Progenitor cell of endocrine pancreas (in vitro differentiated cells): ENCODE measurements around the gene SRGAP1. TPM values are rescaled to one million over a fixed set of nuclear protein-coding genes. Genes with fewer than 3 reads are reported as not detected.

Experiments
- DNase-seq: peaks from one replicate; pipeline ENCODE4 v3.0.0; 2021; ENCODE audit warnings: low spot score; ENCODE audit not compliant: unreplicated experiment
- H3K27ac Mint-ChIP-seq: 2 replicates; pipeline ENCODE4 v1.8.0; 2021; ENCODE audit warnings: mild to moderate bottlenecking, moderate library complexity, mixed read lengths
- H3K27me3 Mint-ChIP-seq: 2 replicates; pipeline ENCODE4 v1.8.0; 2021; ENCODE audit warnings: mixed read lengths
- H3K36me3 Mint-ChIP-seq: 2 replicates; pipeline ENCODE4 v1.8.0; 2022; ENCODE audit warnings: mixed read lengths; ENCODE audit not compliant: insufficient read depth
- H3K4me1 Mint-ChIP-seq: 2 replicates; pipeline ENCODE4 v1.8.0; 2021; ENCODE audit warnings: low read depth, mixed read lengths
- H3K4me3 Mint-ChIP-seq: 2 replicates; pipeline ENCODE4 v1.8.0; 2021; ENCODE audit warnings: low read depth, mild to moderate bottlenecking, moderate library complexity, mixed read lengths
- H3K9me3 Mint-ChIP-seq: 2 replicates; pipeline ENCODE4 v1.8.0; 2021; ENCODE audit warnings: low read depth, mixed read lengths
- total RNA-seq: library from RNA; stranded (reverse); gene quantifications from 2 replicates; pipeline ENCODE4 v1.2.1, GENCODE V29; 2021
- TF ChIP-seq, protein P1 (sequence below): fragments of 200-600 bp; sonication (generic); IDR thresholded peaks from one replicate; pipeline ENCODE4 v1.5.0; 2021; ENCODE audit warnings: antibody characterized with exemption, mild to moderate bottlenecking; ENCODE audit not compliant: unreplicated experiment

The SRGAP1 gene
- total RNA-seq, 1 donor from 2014 or later, result 23.1 TPM

DNA sequence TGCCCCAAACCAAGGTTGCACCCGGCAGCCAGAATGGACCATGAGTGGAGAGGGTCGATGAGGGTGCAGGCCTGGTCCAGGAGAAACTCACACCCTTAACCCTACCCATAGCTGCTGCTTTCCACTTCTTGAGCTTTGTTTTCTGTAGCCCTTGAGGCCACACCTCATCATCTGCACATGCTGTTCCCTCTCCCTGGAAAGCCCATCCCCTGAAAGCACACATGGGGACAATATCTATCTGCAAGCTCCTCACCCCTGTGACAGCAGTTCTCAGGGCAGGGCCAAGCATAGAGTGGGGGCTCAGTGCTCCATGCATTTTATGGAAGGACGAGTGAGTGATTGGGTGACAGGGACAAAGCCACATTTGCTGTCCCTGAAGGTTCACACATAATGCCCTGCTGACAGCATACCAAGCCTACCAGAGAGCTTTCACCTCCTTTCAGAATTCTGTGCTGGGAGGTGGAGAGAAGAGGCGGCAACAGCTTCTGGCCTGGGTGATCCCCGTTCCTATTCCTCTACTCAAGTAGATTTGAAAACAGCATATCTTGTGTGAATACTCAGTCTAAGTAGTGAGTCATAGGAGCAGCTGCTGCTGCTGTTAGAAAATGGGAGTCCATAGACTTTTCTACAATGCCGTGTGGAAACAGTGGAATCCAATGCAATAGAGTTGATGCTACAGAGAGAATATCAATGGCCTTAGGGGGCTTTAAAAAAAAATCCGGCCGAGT is 44.6 kb downstream of the SRGAP1 start:
- Mint-ChIP-seq H3K9me3 (no peaks in the 10 kb centered on the region), H3K27ac (peak overlapping the region; percentile 46)

DNA sequence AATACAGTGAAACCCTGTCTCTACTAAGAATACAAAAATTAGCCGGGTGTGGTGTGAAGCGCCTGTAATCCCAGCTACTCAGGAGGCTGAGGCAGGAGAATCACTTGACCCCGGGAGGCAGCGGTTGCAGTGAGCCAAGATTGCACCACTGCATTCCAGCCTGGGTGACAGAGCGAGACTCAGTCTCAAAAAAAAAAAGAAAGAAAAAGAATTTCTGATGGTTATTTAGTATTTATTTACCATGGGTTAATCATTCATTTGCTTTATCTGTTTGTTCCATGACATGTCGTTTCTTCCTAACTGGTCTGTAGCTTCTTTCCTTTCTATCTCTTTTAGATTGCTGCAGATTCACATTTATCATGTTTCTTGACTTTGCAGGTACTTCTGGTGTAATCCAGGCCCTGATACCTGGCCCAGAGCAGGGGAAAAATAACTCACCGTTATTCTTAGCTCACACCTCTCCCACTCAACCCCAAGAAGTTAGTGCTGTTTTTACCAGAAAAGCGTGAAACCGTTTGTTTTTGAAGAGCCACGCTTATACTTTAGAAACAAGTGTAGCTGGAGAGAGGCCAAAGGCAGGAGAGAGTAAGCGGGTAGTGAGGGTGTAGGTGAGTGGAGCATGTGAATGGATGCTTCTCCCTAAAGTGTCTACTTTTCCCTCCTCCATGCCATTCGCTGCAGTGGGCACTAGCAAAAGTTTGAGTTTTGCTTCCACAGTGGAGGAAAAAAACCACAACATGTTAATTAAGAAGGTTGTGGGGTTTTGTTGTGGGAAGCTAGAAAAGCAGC is 45.4 kb downstream of the SRGAP1 start:
- Mint-ChIP-seq H3K27me3 (no peaks in the 10 kb centered on the region), H3K9me3 (no peaks in the 10 kb centered on the region), H3K27ac (peak overlapping the region; percentile 46), H3K36me3 (peaks cover 5% of the 10 kb centered on the region), H3K4me3 (no peak overlapping the region), H3K4me1 (peaks cover 4% of the 10 kb centered on the region)
- DNase-seq, result no peak
- TF ChIP-seq, protein P1, sequence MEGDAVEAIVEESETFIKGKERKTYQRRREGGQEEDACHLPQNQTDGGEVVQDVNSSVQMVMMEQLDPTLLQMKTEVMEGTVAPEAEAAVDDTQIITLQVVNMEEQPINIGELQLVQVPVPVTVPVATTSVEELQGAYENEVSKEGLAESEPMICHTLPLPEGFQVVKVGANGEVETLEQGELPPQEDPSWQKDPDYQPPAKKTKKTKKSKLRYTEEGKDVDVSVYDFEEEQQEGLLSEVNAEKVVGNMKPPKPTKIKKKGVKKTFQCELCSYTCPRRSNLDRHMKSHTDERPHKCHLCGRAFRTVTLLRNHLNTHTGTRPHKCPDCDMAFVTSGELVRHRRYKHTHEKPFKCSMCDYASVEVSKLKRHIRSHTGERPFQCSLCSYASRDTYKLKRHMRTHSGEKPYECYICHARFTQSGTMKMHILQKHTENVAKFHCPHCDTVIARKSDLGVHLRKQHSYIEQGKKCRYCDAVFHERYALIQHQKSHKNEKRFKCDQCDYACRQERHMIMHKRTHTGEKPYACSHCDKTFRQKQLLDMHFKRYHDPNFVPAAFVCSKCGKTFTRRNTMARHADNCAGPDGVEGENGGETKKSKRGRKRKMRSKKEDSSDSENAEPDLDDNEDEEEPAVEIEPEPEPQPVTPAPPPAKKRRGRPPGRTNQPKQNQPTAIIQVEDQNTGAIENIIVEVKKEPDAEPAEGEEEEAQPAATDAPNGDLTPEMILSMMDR, result no peak

More for the DNA sequence above, 44.6 kb downstream of the SRGAP1 start:
- Mint-ChIP-seq H3K27me3 (no peaks in the 10 kb centered on the region), H3K4me3 (no peak overlapping the region), H3K4me1 (peaks cover 4% of the 10 kb centered on the region), H3K36me3 (peaks cover 5% of the 10 kb centered on the region)
- no peak for DNase-seq
- TF ChIP-seq, protein P1, result no peak

DNA sequence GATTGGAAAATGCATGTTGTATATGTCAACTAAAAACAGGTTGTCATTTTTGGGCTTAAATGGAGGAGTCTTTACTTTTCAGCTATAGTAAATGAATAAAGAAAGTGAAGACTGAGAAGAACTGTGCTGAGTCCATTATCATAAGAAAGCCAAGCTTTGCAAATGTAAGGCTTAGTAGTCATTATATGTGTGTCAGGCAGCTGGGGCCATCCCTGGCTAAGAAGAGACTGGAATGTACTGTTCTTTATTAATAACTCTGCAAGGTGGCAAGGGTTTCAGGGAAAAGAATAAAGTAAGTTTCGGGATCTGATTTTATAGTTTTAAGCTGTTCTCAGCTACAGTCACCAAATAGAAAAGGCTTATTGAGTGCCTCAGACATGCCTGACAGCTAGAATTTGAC is 48.7 kb downstream of the SRGAP1 start:
- TF ChIP-seq, protein P1, result no peak
- no peaks in the 10 kb centered on the region for H3K9me3 Mint-ChIP-seq
- H3K27me3 Mint-ChIP-seq, result no peaks in the 10 kb centered on the region
- DNase-seq, result no peak
- H3K4me3 Mint-ChIP-seq, result no peak overlapping the region
- no peaks in the 10 kb centered on the region for H3K36me3 Mint-ChIP-seq
- no peak overlapping the region for H3K27ac Mint-ChIP-seq
- H3K4me1 Mint-ChIP-seq, result peaks cover 11% of the 10 kb centered on the region

DNA sequence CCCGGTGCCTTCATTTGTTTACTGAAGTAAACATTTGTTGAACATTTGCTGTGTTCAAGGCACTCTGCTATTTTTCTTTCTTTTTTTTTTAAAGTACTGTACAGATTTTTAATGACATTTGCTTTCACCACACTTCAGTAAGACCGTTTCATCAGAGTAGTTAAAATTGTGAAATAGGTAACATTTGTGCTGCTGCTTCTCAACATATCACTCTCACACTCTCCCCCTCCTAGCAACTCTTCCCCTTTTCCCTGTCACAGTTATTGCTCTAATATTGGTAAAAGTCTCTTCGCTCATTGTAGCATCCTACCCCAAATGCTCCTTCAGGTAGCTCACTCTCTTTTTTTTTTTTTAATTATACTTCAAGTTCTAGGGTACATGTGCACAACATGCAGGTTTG is 49.6 kb downstream of the SRGAP1 start:
- Mint-ChIP-seq H3K27me3 (no peaks in the 10 kb centered on the region), H3K36me3 (no peaks in the 10 kb centered on the region), H3K27ac (no peak overlapping the region), H3K4me3 (no peak overlapping the region), H3K9me3 (no peaks in the 10 kb centered on the region), H3K4me1 (peaks cover 12% of the 10 kb centered on the region)
- DNase-seq, result no peak
- TF ChIP-seq, protein P1, result no peak

DNA sequence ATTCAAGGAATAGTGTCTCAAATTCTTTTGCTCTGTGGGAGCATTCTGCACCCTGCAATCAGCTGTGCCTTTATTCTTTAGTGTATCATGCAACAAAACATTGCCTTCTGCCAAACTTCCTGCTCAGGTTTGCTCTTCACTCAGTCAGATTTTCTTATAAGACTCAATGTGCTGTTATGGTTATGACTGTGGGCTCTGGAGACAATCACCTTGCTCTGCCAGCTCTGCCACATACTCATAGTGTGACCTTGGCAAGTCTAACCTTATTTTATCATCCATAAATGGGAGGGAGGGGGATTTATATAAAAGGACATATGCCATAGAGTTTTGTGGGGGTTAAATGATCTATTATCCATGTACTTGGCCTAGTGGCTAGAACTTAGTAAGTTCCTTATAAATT is 51.3 kb downstream of the SRGAP1 start:
- no peak overlapping the region for H3K4me3 Mint-ChIP-seq
- no peaks in the 10 kb centered on the region for H3K36me3 Mint-ChIP-seq
- H3K4me1 Mint-ChIP-seq, result peaks cover 10% of the 10 kb centered on the region
- no peak for DNase-seq
- TF ChIP-seq, protein P1, result no peak
- H3K9me3 Mint-ChIP-seq, result no peaks in the 10 kb centered on the region
- peak overlapping the region; percentile 8 for H3K27ac Mint-ChIP-seq
- no peaks in the 10 kb centered on the region for H3K27me3 Mint-ChIP-seq
